Subcutaneous adipose tissue (tissue), 4 donors: ENCODE data around the gene RASA3. TPM values are rescaled to one million over a fixed set of nuclear protein-coding genes. Genes with fewer than 3 reads are reported as not detected.

Experiments
- CTCF ChIP-seq: fragments of 450-650 bp; IDR thresholded peaks from one replicate; pipeline ENCODE4 v1.5.1; 2016; ENCODE audit warnings: low read depth, mild to moderate bottlenecking, control low read depth, antibody characterized with exemption, moderate library complexity
- total RNA-seq, 4 donors: library from RNA; depleted of rRNA; stranded (reverse); fragments of >200 nt; gene quantifications; one replicate each; pipeline ENCODE4 v1.1.0, GENCODE V29; 2016

RASA3 gene
- total RNA-seq, 4 donors from 2014 or later: 36.9 to 70.1 (median 46.3) TPM

GRCh38 chr13:113971471-113972231, 160.8 kb downstream of the RASA3 start:
- TF ChIP-seq CTCF: no peak

- TF ChIP-seq CTCF: no peak
Measured at GRCh38 chr13:113970810-113971470, 161.5 kb downstream of the RASA3 start.

GRCh38 chr13:113969973-113970611, 162.3 kb downstream of the RASA3 start:
- TF ChIP-seq CTCF: no peak

GRCh38 chr13:113969311-113969972, 163.0 kb downstream of the RASA3 start:
- TF ChIP-seq CTCF: no peak

GRCh38 chr13:113968463-113969310, 163.7 kb downstream of the RASA3 start:
- no peak for TF ChIP-seq CTCF

GRCh38 chr13:113967729-113968462, 164.5 kb downstream of the RASA3 start:
- TF ChIP-seq CTCF: no peak
